ENCODE results near the gene CFDP1. TPM values are rescaled to one million over a fixed set of nuclear protein-coding genes. Genes with fewer than 3 reads are reported as not detected.
A peak's percentile ranks its signal among the peaks of the same experiment; 100 is the strongest.

The CFDP1 gene
- total and polyA plus RNA-seq, 2 of the 13 experiments (the other 11 are each of a cell fraction or from before 2014, with no cell fraction given): 78.6 to 153 TPM

GRCh38 chr16:75262104-75262799 lies 171.1 kb downstream of the CFDP1 start (continued):
- TF ChIP-seq ZMAT5 (CRISPR knock-in tag; IDR thresholded peaks at IDR 0.05; ENCODE audit: borderline replicate concordance, low read depth) (no peak), BCL3 (CRISPR knock-in tag; IDR thresholded peaks at IDR 0.05) (peak; percentile 72; the same call in 1 of the 2 replicates), PHF8 (CRISPR knock-in tag; IDR thresholded peaks at IDR 0.05) (peak; percentile 53; the same call in 1 of the 2 replicates), ZNF20 (CRISPR knock-in tag; IDR thresholded peaks at IDR 0.05) (no peak), MYC (CRISPR knock-in tag; IDR thresholded peaks at IDR 0.05; ENCODE audit: borderline replicate concordance) (peak; percentile 92), ONECUT2 (CRISPR knock-in tag; IDR thresholded peaks at IDR 0.05) (no peak), HBP1 (CRISPR knock-in tag; IDR thresholded peaks at IDR 0.05; ENCODE audit: low read depth) (peak; percentile 92; the same call in 1 of the 2 replicates), HNRNPL (IDR thresholded peaks at IDR 0.05; ENCODE audit: low read depth, low read length) (peak; percentile 99), ZNF891 (CRISPR knock-in tag; IDR thresholded peaks at IDR 0.05) (peak; percentile 38; the same call in 1 of the 2 replicates), REL (CRISPR knock-in tag; conservative IDR thresholded peaks at IDR 0.05) (no peak), WIZ (CRISPR knock-in tag; IDR thresholded peaks at IDR 0.05) (0 out of 2 replicates have a peak, but pooled peaks have one; percentile 28), KDM4B (CRISPR knock-in tag; IDR thresholded peaks at IDR 0.05) (no peak; the same call in 1 of the 2 replicates), MAFG (CRISPR knock-in tag; IDR thresholded peaks at IDR 0.05) (no peak), RBAK (CRISPR knock-in tag; IDR thresholded peaks at IDR 0.05) (no peak)

All from HepG2 (cell line).